Body of pancreas (tissue), 4 donors: ENCODE data around the gene DDIT3. TPM values are rescaled to one million over a fixed set of nuclear protein-coding genes. Genes with fewer than 3 reads are reported as not detected.
"Not testable (repeated sequence)": the region's sequence is repeated elsewhere in the genome, so short reads cannot be mapped to it uniquely, and the experiment has no call there.

ENCODE experiments used
- ATAC-seq: fragments of 150-250 bp; one replicate; pipeline ENCODE4 v1.9.1; 2016
- DNase-seq, 4 donors: peaks; one replicate each; pipeline ENCODE4 v3.0.0-alpha.2; 2019
- H3K27ac ChIP-seq, 4 donors: fragments of 200-600 bp; sonication (generic); 1 replicate in 3 of 4; 2 replicates in 1 of 4; pipeline versions ENCODE4 v1.5.1 to v1.6.1; 2016 to 2019; ENCODE audit warnings: mild to moderate bottlenecking in 1 of 4, mixed read lengths in 1 of 4, moderate library complexity in 1 of 4
- H3K27me3 ChIP-seq, 2 donors: fragments of 200-600 bp; sonication (generic); one replicate each; pipeline ENCODE4 v1.6.0; 2016; ENCODE audit warnings: mild to moderate bottlenecking in 1 of 2
- H3K36me3 ChIP-seq, 2 donors: fragments of 200-600 bp; sonication (generic); replicated peaks in 1 of 2; 2 replicates each; pipeline ENCODE4 v1.5.1; 2016; ENCODE audit warnings: low read depth in 2 of 2; ENCODE audit not compliant: insufficient read depth in 1 of 2
- H3K4me1 ChIP-seq: fragments of 200-600 bp; sonication (generic); one replicate; pipeline ENCODE4 v1.6.0; 2016
- H3K4me3 ChIP-seq, 2 donors: fragments of 200-600 bp; sonication (generic); 1 replicate in 1 of 2; 2 replicates in 1 of 2; pipeline ENCODE4 v1.5.1; 2016 to 2019
- H3K9me3 ChIP-seq, 3 donors: fragments of 200-600 bp; sonication (generic); 1 replicate in 2 of 3; 2 replicates in 1 of 3; pipeline ENCODE4 v1.5.1; 2016
- CTCF ChIP-seq, 7 experiments: fragments of 450-650 bp in 4 of 7; fragments of 200-600 bp in 3 of 7; sonication (generic) in 3 of 7; IDR thresholded peaks; one replicate each; pipeline ENCODE4 v1.5.1; 2016 to 2019; ENCODE audit warnings: antibody characterized with exemption in 7 of 7
- POLR2A ChIP-seq, 3 donors: fragments of 450-650 bp; IDR thresholded peaks; one replicate each; pipeline ENCODE4 v1.6.1; 2016; ENCODE audit warnings: antibody characterized with exemption in 3 of 3, mild to moderate bottlenecking in 2 of 3
- WGBS, 2 donors: methylation state at CpG; one replicate each; pipeline ENCODE4 v1.1.5; 2017; 5-methylcytosine and 5-hydroxymethylcytosine counted together
- intact Hi-C: fragments of 100-400 bp; cut with DNase I; formaldehyde crosslinking; loops from one replicate; pipeline ENCODE4 v1.15.1; 2023
- total RNA-seq, 2 donors: library from RNA; depleted of rRNA; stranded (reverse); fragments of >200 nt; gene quantifications; one replicate each; pipeline ENCODE4 v1.1.0, GENCODE V29; 2016

The DDIT3 gene
- total RNA-seq, 2 donors from 2014 or later = 7.3 to 12.7 TPM

- H3K36me3 ChIP-seq = no peaks in the 10 kb centered on the region
- no peaks in the 10 kb centered on the region for H3K27me3 ChIP-seq
- DNase-seq (no peak), ATAC-seq (no peak)
- H3K27ac ChIP-seq = no peak overlapping the region
- H3K4me1 ChIP-seq = no peaks in the 10 kb centered on the region
- intact Hi-C loops = no loop called here
- H3K4me3 ChIP-seq = no peak overlapping the region
- no peaks in the 10 kb centered on the region for H3K9me3 ChIP-seq
- TF ChIP-seq POLR2A (IDR thresholded peaks at IDR 0.05) = no peak
- no peak for TF ChIP-seq CTCF (IDR thresholded peaks at IDR 0.05)
- 57 to 58% methylated on average over 4 of the region's 4 CpGs for WGBS, 2 donors
Observed at GRCh38 chr12:57563358-57563757, 43.0 kb upstream of the DDIT3 start.

GRCh38 chr12:57561117-57561516, 40.8 kb upstream of the DDIT3 start:
- 81 to 85% methylated on average over 1 of the region's 1 CpG for WGBS, 2 donors
- H3K9me3 ChIP-seq, H3K27me3 ChIP-seq, H3K4me1 ChIP-seq, ATAC-seq, H3K36me3 ChIP-seq, intact Hi-C loops, H3K4me3 ChIP-seq, H3K27ac ChIP-seq, DNase-seq: not testable (repeated sequence)

- DNase-seq = no peak
- no peak for ATAC-seq
- no peaks in the 10 kb centered on the region for H3K4me1 ChIP-seq
- no peaks in the 10 kb centered on the region for H3K27me3 ChIP-seq
- TF ChIP-seq POLR2A (IDR thresholded peaks at IDR 0.05) (no peak), CTCF (IDR thresholded peaks at IDR 0.05) (no peak)
- H3K36me3 ChIP-seq = no peaks in the 10 kb centered on the region
- H3K27ac ChIP-seq = no peak overlapping the region
- WGBS, 2 donors = 88 to 94% methylated on average over 2 of the region's 2 CpGs
- intact Hi-C loops = no loop called here
- H3K4me3 ChIP-seq = no peak overlapping the region
- H3K9me3 ChIP-seq = no peaks in the 10 kb centered on the region
Observed at GRCh38 chr12:57560516-57560915, 40.2 kb upstream of the DDIT3 start.

GRCh38 chr12:57558864-57559263, 38.5 kb upstream of the DDIT3 start:
- intact Hi-C loops = no loop called here
- H3K9me3 ChIP-seq = no peaks in the 10 kb centered on the region
- 72 to 79% methylated on average over 4 of the region's 4 CpGs for WGBS, 2 donors

GRCh38 chr12:57554897-57555296, 34.6 kb upstream of the DDIT3 start:
- TF ChIP-seq POLR2A (IDR thresholded peaks at IDR 0.05) (no peak), CTCF (IDR thresholded peaks at IDR 0.05) (no peak)

More at GRCh38 chr12:57558864-57559263, 38.5 kb upstream of the DDIT3 start:
- Histone ChIP-seq H3K36me3 (no peaks in the 10 kb centered on the region), H3K27ac (no peak overlapping the region), H3K27me3 (no peaks in the 10 kb centered on the region), H3K4me3 (no peak overlapping the region), H3K4me1 (no peaks in the 10 kb centered on the region)
- TF ChIP-seq POLR2A (IDR thresholded peaks at IDR 0.05) (no peak), CTCF (IDR thresholded peaks at IDR 0.05) (no peak)
- DNase-seq (no peak), ATAC-seq (no peak)

More at GRCh38 chr12:57554897-57555296, 34.6 kb upstream of the DDIT3 start:
- Histone ChIP-seq H3K4me3 (no peak overlapping the region), H3K9me3 (no peaks in the 10 kb centered on the region), H3K27me3 (no peaks in the 10 kb centered on the region), H3K27ac (no peak overlapping the region), H3K36me3 (no peaks in the 10 kb centered on the region), H3K4me1 (peaks cover 4% of the 10 kb centered on the region)
- DNase-seq = no peak
- 89 to 100% methylated on average over 1 of the region's 1 CpG for WGBS, 2 donors
- ATAC-seq = no peak
- intact Hi-C loops = no loop called here
